Adrenal gland (tissue), 12 donors: Measurements from ENCODE around the gene ATP5MC2. TPM values are rescaled to one million over a fixed set of nuclear protein-coding genes. Genes with fewer than 3 reads are reported as not detected.

ENCODE experiments used
- DNase-seq, 7 donors: peaks; one replicate each; pipeline ENCODE4 v3.0.0-alpha.2; 2019 to 2020
- H3K27ac ChIP-seq, 5 donors: fragments of 200-600 bp; sonication (generic) in 4 of 5; 1 replicate in 3 of 5; 2 replicates in 2 of 5; pipeline versions ENCODE4 v1.5.1 to v1.8.0; 2016 to 2020; ENCODE audit warnings: mild to moderate bottlenecking in 1 of 5
- H3K27me3 ChIP-seq: fragments of 200-600 bp; 2 replicates; pipeline ENCODE4 v1.8.0; 2021
- H3K36me3 ChIP-seq, 2 donors: fragments of 200-600 bp; replicated peaks in 1 of 2; 1 replicate in 1 of 2; 2 replicates in 1 of 2; pipeline versions ENCODE4 v1.5.1 to v1.8.0; 2018 to 2022
- H3K4me1 ChIP-seq, 2 donors: fragments of 200-600 bp; replicated peaks in 1 of 2; 1 replicate in 1 of 2; 2 replicates in 1 of 2; pipeline versions ENCODE4 v1.5.1 to v1.8.0; 2018 to 2021
- H3K4me3 ChIP-seq, 4 donors: fragments of 200-600 bp; sonication (generic) in 3 of 4; one replicate each; pipeline ENCODE4 v1.5.1; 2016 to 2018
- H3K9me3 ChIP-seq, 3 donors: fragments of 200-600 bp; sonication (generic) in 1 of 3; replicated peaks in 1 of 3; 1 replicate in 2 of 3; 2 replicates in 1 of 3; pipeline versions ENCODE4 v1.5.1 to v1.8.0; 2016 to 2021
- CTCF ChIP-seq, 6 experiments: fragments of 450-650 bp in 4 of 6; fragments of 200-600 bp in 2 of 6; sonication (generic) in 1 of 6; IDR thresholded peaks; 1 replicate in 5 of 6; 2 replicates in 1 of 6; pipeline versions ENCODE4 v1.5.1 to v1.8.0; 2016 to 2021; ENCODE audit warnings: antibody characterized with exemption in 6 of 6, mild to moderate bottlenecking in 2 of 6, moderate library complexity in 1 of 6
- POLR2A ChIP-seq, 2 donors: fragments of 450-650 bp; IDR thresholded peaks; one replicate each; pipeline ENCODE4 v1.6.1; 2017; ENCODE audit warnings: antibody characterized with exemption in 2 of 2, mild to moderate bottlenecking in 2 of 2, moderate library complexity in 1 of 2
- WGBS, 4 donors: extraction: QIAGEN DNeasy Blood & Tissue Kit in 2 of 4; methylation state at CpG; one replicate each; pipeline versions ENCODE4 v1.1.5 to v1.1.7; 2013 to 2017; 5-methylcytosine and 5-hydroxymethylcytosine counted together
- intact Hi-C, 2 donors: fragments of 100-400 bp; cut with DNase I; formaldehyde crosslinking; loops; one replicate each; pipeline versions ENCODE4 v1.14.1 to v1.15.0; 2022 to 2023
- polyA plus RNA-seq, 3 donors: library from polyadenylated mRNA; stranded (reverse); fragments of 200-250 nt in 2 of 3; fragments of 350-450 nt in 1 of 3; fragmentation: Illumina TruSeq in 1 of 3; extraction: RNeasy Lipid Tissue Mini Kit (QIAGEN cat#74804) in 1 of 3; gene quantifications; one replicate each; pipeline ENCODE4 v1.2.3, GENCODE V29; 2013 to 2014
- total RNA-seq, 9 donors: library from RNA; depleted of rRNA in 4 of 9; stranded (reverse); fragments of >200 nt in 4 of 9; fragments of 120-200 nt in 1 of 9; fragmentation: NEBNext Ultra II Directional in 1 of 9; extraction: Animal tissue kit (Norgen Biotek cat#: 25700) in 1 of 9; gene quantifications; one replicate each; pipeline versions ENCODE4 v1.1.0 to v1.2.4, GENCODE V29; 2013 to 2023
- donor health status: healthy with polysubstance abuse.
- donor health status: Bipolar disorder and iron deficiency.
- donor health status: DM: yes; HTN: yes; CAD: no.
- donor health status: DM: no; HTN: no; CAD: no.
- donor health status: DM: no; HTN: no; CAD: no.
- donor health status: DM: yes; HTN: yes; CAD: no.

Gene ATP5MC2
- total and polyA plus RNA-seq, 12 donors: 328 to 658 (median 470) TPM

- H3K36me3 ChIP-seq: peaks cover 0 to 15% of the 10 kb centered on the region in 2 donors
- peaks cover 0 to 5% of the 10 kb centered on the region in 2 donors for H3K4me1 ChIP-seq
- WGBS, 4 donors: 81 to 84% (median 83%) methylated on average over 5 of the region's 5 CpGs
- H3K9me3 ChIP-seq: no peaks in the 10 kb centered on the region
- no peaks in the 10 kb centered on the region for H3K27me3 ChIP-seq
- TF ChIP-seq CTCF (IDR thresholded peaks at IDR 0.05): no peak
- no peak for TF ChIP-seq POLR2A (IDR thresholded peaks at IDR 0.05)
- intact Hi-C loops: no loop called here
- H3K4me3 ChIP-seq: no peak overlapping the region
- no peak for DNase-seq
- H3K27ac ChIP-seq: peak overlapping the region in 2 of 5 donors; percentile 62 to 68
Measured at GRCh38 chr12:53660041-53660440, 15.8 kb downstream of the ATP5MC2 start.

- no peak overlapping the region for H3K4me3 ChIP-seq
- no peaks in the 10 kb centered on the region for H3K9me3 ChIP-seq
- TF ChIP-seq POLR2A (IDR thresholded peaks at IDR 0.05) (no peak), CTCF (IDR thresholded peaks at IDR 0.05) (no peak)
- intact Hi-C loops: no loop called here
- H3K4me1 ChIP-seq: peaks cover 0 to 5% of the 10 kb centered on the region in 2 donors
- peaks cover 0 to 10% of the 10 kb centered on the region in 2 donors for H3K36me3 ChIP-seq
- no peaks in the 10 kb centered on the region for H3K27me3 ChIP-seq
- DNase-seq: no peak
- peak overlapping the region in 2 of 5 donors; percentile 62 to 68 for H3K27ac ChIP-seq
- 68 to 90% (median 78%) methylated on average over 2 of the region's 2 CpGs for WGBS, 4 donors
Measured at GRCh38 chr12:53659571-53659981, 16.3 kb downstream of the ATP5MC2 start.

- no peaks in the 10 kb centered on the region for H3K27me3 ChIP-seq
- peaks cover 0 to 7% of the 10 kb centered on the region in 2 donors for H3K36me3 ChIP-seq
- peaks cover 0 to 5% of the 10 kb centered on the region in 2 donors for H3K4me1 ChIP-seq
- H3K4me3 ChIP-seq: no peak overlapping the region
- TF ChIP-seq CTCF (IDR thresholded peaks at IDR 0.05): no peak
- no peak for TF ChIP-seq POLR2A (IDR thresholded peaks at IDR 0.05)
- H3K9me3 ChIP-seq: no peaks in the 10 kb centered on the region
- intact Hi-C loops: no loop called here
- DNase-seq: peak in 2 of 7 donors; percentile 28 to 30
- 51 to 74% (median 56%) methylated on average over 3 of the region's 3 CpGs for WGBS, 4 donors
- peak overlapping the region in 2 of 5 donors; percentile 62 to 68 for H3K27ac ChIP-seq
Measured at GRCh38 chr12:53659011-53659551, 16.8 kb downstream of the ATP5MC2 start.

GRCh38 chr12:53657041-53657440 lies 18.8 kb downstream of the ATP5MC2 start:
- no peak for DNase-seq
- no peaks in the 10 kb centered on the region for H3K9me3 ChIP-seq
- H3K27me3 ChIP-seq: no peaks in the 10 kb centered on the region
- peaks cover 0 to 5% of the 10 kb centered on the region in 2 donors for H3K4me1 ChIP-seq
- 90 to 100% (median 94%) methylated on average over 4 of the region's 4 CpGs for WGBS, 4 donors
- no peaks in the 10 kb centered on the region for H3K36me3 ChIP-seq
- no peak overlapping the region for H3K27ac ChIP-seq
- H3K4me3 ChIP-seq: no peak overlapping the region
- TF ChIP-seq POLR2A (IDR thresholded peaks at IDR 0.05) (no peak), CTCF (IDR thresholded peaks at IDR 0.05) (no peak)
- intact Hi-C loops: no loop called here
